Inflammatory macrophage (primary cell): ENCODE measurements around the gene ZNF557.
A peak's percentile ranks its signal among the peaks of the same experiment; 100 is the strongest.

Source experiments
- DNase-seq, 2 donors: peaks; one replicate each; pipeline ENCODE4 v3.0.0-alpha.2; 2020 to 2022

Gene ZNF557

GRCh38 chr19:7076151-7076550 is 6.6 kb downstream of the ZNF557 start:
- no peak for DNase-seq

GRCh38 chr19:7078008-7078407 is 8.5 kb downstream of the ZNF557 start:
- no peak for DNase-seq

- peak; percentile 19 to 21 for DNase-seq
These were observed 13.8 kb downstream of the ZNF557 start for GRCh38 chr19:7083076-7083956.

GRCh38 chr19:7088999-7089398 is 19.5 kb downstream of the ZNF557 start:
- DNase-seq: no peak

- no peak for DNase-seq
These were observed 28.6 kb downstream of the ZNF557 start for GRCh38 chr19:7098096-7098495.

GRCh38 chr19:7098701-7099596 is 29.4 kb downstream of the ZNF557 start:
- DNase-seq: peak; percentile 93 to 96

- DNase-seq: no peak
These were observed 30.1 kb downstream of the ZNF557 start for GRCh38 chr19:7099597-7099921.

GRCh38 chr19:7101498-7102253 is 32.2 kb downstream of the ZNF557 start:
- DNase-seq: no peak

GRCh38 chr19:7104747-7105447 is 35.4 kb downstream of the ZNF557 start:
- peak; percentile 68 to 69 for DNase-seq

- no peak for DNase-seq
These were observed 37.5 kb downstream of the ZNF557 start for GRCh38 chr19:7106711-7107657.

GRCh38 chr19:7109678-7110289 is 40.3 kb downstream of the ZNF557 start:
- DNase-seq: no peak

- no peak for DNase-seq
These were observed 43.2 kb downstream of the ZNF557 start for GRCh38 chr19:7112675-7113074.

- no peak for DNase-seq
These were observed 43.7 kb downstream of the ZNF557 start for GRCh38 chr19:7113233-7113632.

- DNase-seq: no peak
These were observed 46.2 kb downstream of the ZNF557 start for GRCh38 chr19:7115721-7116120.

GRCh38 chr19:7117248-7117647 is 47.7 kb downstream of the ZNF557 start:
- no peak for DNase-seq

GRCh38 chr19:7119582-7119981 is 50.1 kb downstream of the ZNF557 start:
- DNase-seq: no peak

GRCh38 chr19:7120499-7120898 is 51.0 kb downstream of the ZNF557 start:
- DNase-seq: no peak

- no peak for DNase-seq
These were observed 53.2 kb downstream of the ZNF557 start for GRCh38 chr19:7122701-7123100.

- DNase-seq: no peak
These were observed 55.3 kb downstream of the ZNF557 start for GRCh38 chr19:7124782-7125181.

GRCh38 chr19:7125221-7125620 is 55.7 kb downstream of the ZNF557 start:
- DNase-seq: no peak

- no peak for DNase-seq
These were observed 56.6 kb downstream of the ZNF557 start for GRCh38 chr19:7126132-7126531.
